Measurements from ENCODE around the gene IQCH.
A peak's percentile ranks its signal among the peaks of the same experiment; 100 is the strongest.

The IQCH gene

GRCh38 chr15:67394873-67395639 is 140.5 kb downstream of the IQCH start:
- DNase-seq (ENCODE audit: low read depth in 2 of 2), result no peak

- DNase-seq (ENCODE audit: low read depth in 2 of 2), result no peak
Observed at GRCh38 chr15:67396114-67396513, 141.5 kb downstream of the IQCH start.

GRCh38 chr15:67397139-67397538 is 142.6 kb downstream of the IQCH start:
- DNase-seq (ENCODE audit: low read depth in 2 of 2), result no peak

- no peak for DNase-seq (ENCODE audit: low read depth in 2 of 2)
Observed at GRCh38 chr15:67399925-67400324, 145.3 kb downstream of the IQCH start.

GRCh38 chr15:67400890-67401289 is 146.3 kb downstream of the IQCH start:
- no peak for DNase-seq (ENCODE audit: low read depth in 2 of 2)

GRCh38 chr15:67401336-67401735 is 146.8 kb downstream of the IQCH start:
- DNase-seq (ENCODE audit: low read depth in 2 of 2), result no peak

- DNase-seq (ENCODE audit: low read depth in 2 of 2), result no peak
Observed at GRCh38 chr15:67403428-67404154, 149.0 kb downstream of the IQCH start.

- no peak for DNase-seq (ENCODE audit: low read depth in 2 of 2)
Observed at GRCh38 chr15:67405208-67406191, 150.9 kb downstream of the IQCH start.

- no peak for DNase-seq (ENCODE audit: low read depth in 2 of 2)
Observed at GRCh38 chr15:67406257-67406861, 151.8 kb downstream of the IQCH start.

- no peak for DNase-seq (ENCODE audit: low read depth in 2 of 2)
Observed at GRCh38 chr15:67407786-67408185, 153.2 kb downstream of the IQCH start.

- no peak for DNase-seq (ENCODE audit: low read depth in 2 of 2)
Observed at GRCh38 chr15:67409175-67409574, 154.6 kb downstream of the IQCH start.

GRCh38 chr15:67411486-67411885 is 156.9 kb downstream of the IQCH start:
- no peak for DNase-seq (ENCODE audit: low read depth in 2 of 2)

GRCh38 chr15:67413770-67414390 is 159.3 kb downstream of the IQCH start:
- no peak for DNase-seq (ENCODE audit: low read depth in 2 of 2)

- no peak for DNase-seq (ENCODE audit: low read depth in 2 of 2)
Observed at GRCh38 chr15:67415181-67415580, 160.6 kb downstream of the IQCH start.

- DNase-seq (ENCODE audit: low read depth in 2 of 2), result no peak
Observed at GRCh38 chr15:67416891-67417290, 162.3 kb downstream of the IQCH start.

GRCh38 chr15:67419705-67420104 is 165.1 kb downstream of the IQCH start:
- no peak for DNase-seq (ENCODE audit: low read depth in 2 of 2)

GRCh38 chr15:67420137-67420536 is 165.6 kb downstream of the IQCH start:
- DNase-seq (ENCODE audit: low read depth in 2 of 2), result no peak

GRCh38 chr15:67421105-67421504 is 166.5 kb downstream of the IQCH start:
- DNase-seq (ENCODE audit: low read depth in 2 of 2), result no peak

GRCh38 chr15:67422296-67422695 is 167.7 kb downstream of the IQCH start:
- no peak for DNase-seq (ENCODE audit: low read depth in 2 of 2)

- DNase-seq (ENCODE audit: low read depth in 2 of 2), result peak in 1 of 2 experiments; percentile 19
Observed at GRCh38 chr15:67433495-67434099, 179.0 kb downstream of the IQCH start.
